Endodermal cell (in vitro differentiated cells): ENCODE results near the gene KHDRBS2. TPM values are rescaled to one million over a fixed set of nuclear protein-coding genes. Genes with fewer than 3 reads are reported as not detected.

Experiments used
- DNase-seq: peaks from one replicate; pipeline ENCODE4 v3.0.0-alpha.2; 2017
- H3K27ac ChIP-seq: 2 replicates; pipeline ENCODE4 v1.5.1; 2013; ENCODE audit warnings: mild to moderate bottlenecking, low read depth, low read length, moderate library complexity
- H3K27me3 ChIP-seq: 2 replicates; pipeline ENCODE4 v1.6.1; 2013; ENCODE audit warnings: mild to moderate bottlenecking, low read length, moderate library complexity; ENCODE audit not compliant: insufficient read depth, control insufficient read depth, poor library complexity, severe bottlenecking
- H3K36me3 ChIP-seq: 2 replicates; pipeline ENCODE4 v1.7.0; 2013; ENCODE audit warnings: mild to moderate bottlenecking, low read length, moderate library complexity; ENCODE audit not compliant: control insufficient read depth, insufficient read depth
- H3K4me1 ChIP-seq: one replicate; pipeline ENCODE4 v1.7.0; 2013; ENCODE audit warnings: low read length; ENCODE audit not compliant: control insufficient read depth, insufficient read depth
- H3K4me3 ChIP-seq: 2 replicates; pipeline ENCODE4 v1.5.1; 2013; ENCODE audit warnings: mild to moderate bottlenecking, low read length, moderate library complexity
- H3K9ac ChIP-seq: 2 replicates; pipeline ENCODE4 v1.6.1; 2013; ENCODE audit warnings: mild to moderate bottlenecking, low read length, moderate library complexity; ENCODE audit not compliant: poor library complexity, severe bottlenecking; ENCODE audit errors: extremely low read depth
- H3K9me3 ChIP-seq: 2 replicates; pipeline ENCODE4 v1.6.1; 2013; ENCODE audit warnings: mild to moderate bottlenecking, low read length, moderate library complexity; ENCODE audit not compliant: control insufficient read depth
- H3K27ac Mint-ChIP-seq: 2 replicates; pipeline ENCODE4 v1.8.0; 2020; ENCODE audit warnings: mixed read lengths
- H3K27me3 Mint-ChIP-seq: 2 replicates; pipeline ENCODE4 v1.8.0; 2021; ENCODE audit warnings: mild to moderate bottlenecking, mixed read lengths; ENCODE audit not compliant: insufficient read depth
- H3K36me3 Mint-ChIP-seq: 2 replicates; pipeline ENCODE4 v1.8.0; 2020; ENCODE audit warnings: low read depth, mixed read lengths
- H3K4me1 Mint-ChIP-seq: 2 replicates; pipeline ENCODE4 v1.8.0; 2020; ENCODE audit warnings: mixed read lengths
- H3K4me3 Mint-ChIP-seq: 2 replicates; pipeline ENCODE4 v1.8.0; 2020; ENCODE audit warnings: mild to moderate bottlenecking, moderate library complexity, mixed read lengths
- H3K9me3 Mint-ChIP-seq: 2 replicates; pipeline ENCODE4 v1.8.0; 2020; ENCODE audit warnings: mild to moderate bottlenecking, mixed read lengths
- CTCF ChIP-seq: fragments of 200-600 bp; sonication (generic); conservative IDR thresholded peaks from 2 replicates; pipeline ENCODE4 v1.5.0; 2021; ENCODE audit warnings: antibody characterized with exemption, mild to moderate bottlenecking
- WGBS, 2 experiments: methylation state at CpG; one replicate each; pipeline versions ENCODE4 v1.1.5 to v1.1.7; 2013; ENCODE audit warnings: missing lambda C conversion rate in 2 of 2, mixed read lengths in 1 of 2; ENCODE audit not compliant: insufficient coverage in 1 of 2, insufficient read length in 1 of 2; 5-methylcytosine and 5-hydroxymethylcytosine counted together
- total RNA-seq, 2 donors: library from RNA; stranded (reverse); fragmentation: NEBNext Ultra II Directional in 1 of 2; extraction: Animal tissue kit (Norgen Biotek cat#: 25700) in 1 of 2; gene quantifications; 2 replicates in 1 of 2; 3 replicates in 1 of 2; pipeline ENCODE4 v1.2.1, GENCODE V29; 2021

KHDRBS2 gene
- total RNA-seq, 2 donors from 2014 or later: 11.4 to 29.0 TPM

- H3K27ac Mint-ChIP-seq: no peak overlapping the region
- no peaks in the 10 kb centered on the region for H3K36me3 ChIP-seq
- H3K27ac ChIP-seq: no peak overlapping the region
- H3K4me3 Mint-ChIP-seq: peak overlapping the region; percentile 76
- peak overlapping the region; percentile 100 for H3K4me3 ChIP-seq
- H3K4me1 ChIP-seq: no peaks in the 10 kb centered on the region
- TF ChIP-seq CTCF: no peak
- H3K36me3 Mint-ChIP-seq: no peaks in the 10 kb centered on the region
- H3K9ac ChIP-seq: peak overlapping the region; percentile 64
- no peaks in the 10 kb centered on the region for H3K9me3 Mint-ChIP-seq
- H3K9me3 ChIP-seq: no peaks in the 10 kb centered on the region
- no peak for DNase-seq
- peaks cover 20% of the 10 kb centered on the region for H3K4me1 Mint-ChIP-seq
- 68% methylated on average over 2 of the region's 2 CpGs; no CpG with 5 or more reads in 1 of the 2 experiments for WGBS, 2 experiments
- peaks cover 31% of the 10 kb centered on the region for H3K27me3 Mint-ChIP-seq
- H3K27me3 ChIP-seq: peaks cover 17% of the 10 kb centered on the region
Observed at GRCh38 chr6:62284725-62285124, 1.3 kb downstream of the KHDRBS2 start.

- WGBS, 2 experiments: 73% methylated on average over 2 of the region's 2 CpGs; no CpG with 5 or more reads in 1 of the 2 experiments
- peaks cover 31% of the 10 kb centered on the region for H3K27me3 Mint-ChIP-seq
- Histone ChIP-seq H3K9ac (peak overlapping the region; percentile 13), H3K27me3 (peaks cover 17% of the 10 kb centered on the region), H3K9me3 (no peaks in the 10 kb centered on the region), H3K4me3 (peak overlapping the region; percentile 100), H3K27ac (no peak overlapping the region), H3K36me3 (no peaks in the 10 kb centered on the region), H3K4me1 (no peaks in the 10 kb centered on the region)
- no peaks in the 10 kb centered on the region for H3K36me3 Mint-ChIP-seq
- peak; percentile 85 for TF ChIP-seq CTCF
- H3K4me1 Mint-ChIP-seq: peaks cover 20% of the 10 kb centered on the region
- H3K27ac Mint-ChIP-seq: no peak overlapping the region
- peak overlapping the region; percentile 38 for H3K4me3 Mint-ChIP-seq
- peak; percentile 46 for DNase-seq
- H3K9me3 Mint-ChIP-seq: no peaks in the 10 kb centered on the region
Observed at GRCh38 chr6:62283796-62284411, 2.1 kb downstream of the KHDRBS2 start.

- H3K4me1 ChIP-seq: no peaks in the 10 kb centered on the region
- no peak overlapping the region for H3K9ac ChIP-seq
- H3K27ac Mint-ChIP-seq: no peak overlapping the region
- peak overlapping the region; percentile 100 for H3K4me3 ChIP-seq
- no peaks in the 10 kb centered on the region for H3K9me3 Mint-ChIP-seq
- H3K4me3 Mint-ChIP-seq: peak overlapping the region; percentile 38
- DNase-seq: no peak
- no peak overlapping the region for H3K27ac ChIP-seq
- no peaks in the 10 kb centered on the region for H3K9me3 ChIP-seq
- no peaks in the 10 kb centered on the region for H3K36me3 Mint-ChIP-seq
- no peak for TF ChIP-seq CTCF
- peaks cover 20% of the 10 kb centered on the region for H3K4me1 Mint-ChIP-seq
- H3K36me3 ChIP-seq: no peaks in the 10 kb centered on the region
- H3K27me3 ChIP-seq: peaks cover 15% of the 10 kb centered on the region
- 63 to 100% methylated on average over 1 to 2 of the region's 2 CpGs for WGBS, 2 experiments
- peaks cover 29% of the 10 kb centered on the region for H3K27me3 Mint-ChIP-seq
Observed at GRCh38 chr6:62283365-62283764, 2.7 kb downstream of the KHDRBS2 start.
